Activated T-cell treated with anti-CD3 and anti-CD28 coated beads, Interleukin-2, amount 50 U/mL, for 72 hours (primary cell): ENCODE measurements around the gene GMPR2. TPM values are rescaled to one million over a fixed set of nuclear protein-coding genes. Genes with fewer than 3 reads are reported as not detected.
"Not testable (repeated sequence)": the region's sequence is repeated elsewhere in the genome, so short reads cannot be mapped to it uniquely, and the experiment has no call there.

Source experiments
- ATAC-seq, 2 donors: fragments of 150-1000 bp; cut with Tn5 transposase; replicated peaks in 1 of 2; 2 replicates each; pipeline ENCODE4 v1.10.0; 2021; ENCODE audit warnings: moderate library complexity in 2 of 2, mild to moderate bottlenecking in 1 of 2
- DNase-seq, 2 donors: peaks; one replicate each; pipeline ENCODE4 v3.0.0; 2021 to 2022; ENCODE audit warnings: mixed read lengths in 1 of 2
- H3K27ac Mint-ChIP-seq: one replicate; pipeline ENCODE4 v1.8.0; 2022; ENCODE audit warnings: mild to moderate bottlenecking, moderate library complexity, mixed read lengths
- H3K27me3 Mint-ChIP-seq: one replicate; pipeline ENCODE4 v1.8.0; 2022; ENCODE audit warnings: low read depth, mixed read lengths
- H3K36me3 Mint-ChIP-seq, 2 donors: one replicate each; pipeline ENCODE4 v1.8.0; 2022; ENCODE audit warnings: mixed read lengths in 2 of 2, mild to moderate bottlenecking in 1 of 2; ENCODE audit not compliant: insufficient read depth in 2 of 2
- H3K4me1 Mint-ChIP-seq: one replicate; pipeline ENCODE4 v1.8.0; 2022; ENCODE audit warnings: low read depth, mixed read lengths
- H3K4me3 Mint-ChIP-seq, 2 donors: one replicate each; pipeline ENCODE4 v1.8.0; 2022; ENCODE audit warnings: mild to moderate bottlenecking in 2 of 2, mixed read lengths in 2 of 2, moderate library complexity in 2 of 2
- H3K9me3 Mint-ChIP-seq, 2 donors: one replicate each; pipeline ENCODE4 v1.8.0; 2022; ENCODE audit warnings: mixed read lengths in 2 of 2
- total RNA-seq, 2 donors: library from RNA; stranded (reverse); gene quantifications; one replicate each; pipeline ENCODE4 v1.2.3, GENCODE V29; 2022

GMPR2 gene
- total RNA-seq, 2 donors from 2014 or later: 67.5 to 75.5 TPM

- Mint-ChIP-seq H3K27ac (peak overlapping the region; percentile 40), H3K4me1 (peaks cover 31% of the 10 kb centered on the region), H3K4me3 (no peak overlapping the region), H3K9me3 (peaks cover 3 to 5% of the 10 kb centered on the region in 2 donors), H3K27me3 (no peaks in the 10 kb centered on the region), H3K36me3 (peaks cover 25 to 44% of the 10 kb centered on the region in 2 donors)
- DNase-seq (no peak), ATAC-seq (peak in 1 of 2 donors; percentile 41)
These were observed 25.6 kb upstream of the GMPR2 start for GRCh38 chr14:24207104-24207551.

- Mint-ChIP-seq H3K4me1 (peaks cover 36% of the 10 kb centered on the region), H3K9me3 (peaks cover 3 to 4% of the 10 kb centered on the region in 2 donors), H3K27ac (peak overlapping the region; percentile 45), H3K36me3 (peaks cover 25 to 40% of the 10 kb centered on the region in 2 donors), H3K27me3 (no peaks in the 10 kb centered on the region), H3K4me3 (no peak overlapping the region)
- DNase-seq (no peak), ATAC-seq (no peak)
These were observed 25.1 kb upstream of the GMPR2 start for GRCh38 chr14:24207625-24208024.

- Mint-ChIP-seq H3K9me3 (no peaks in the 10 kb centered on the region), H3K4me3 (no peak overlapping the region), H3K27ac (no peak overlapping the region), H3K36me3 (peaks cover 18 to 33% of the 10 kb centered on the region in 2 donors), H3K27me3 (no peaks in the 10 kb centered on the region), H3K4me1 (peaks cover 63% of the 10 kb centered on the region)
- ATAC-seq (no peak), DNase-seq (no peak)
These were observed 21.4 kb upstream of the GMPR2 start for GRCh38 chr14:24211311-24211710.

GRCh38 chr14:24212924-24213865, 19.5 kb upstream of the GMPR2 start, which contains the start of gene CHMP4A:
CHMP4A (minus strand) TSS chr14:24213488; CDS start chr14:24213439, 49 bp downstream.
- ATAC-seq (peak; percentile 86 to 88), DNase-seq (peak; percentile 96 to 98)
- H3K4me1 Mint-ChIP-seq: peaks cover 58% of the 10 kb centered on the region
- H3K27ac Mint-ChIP-seq: peak within 1 kb of the TSS; percentile 93
- peaks cover 13 to 19% of the 10 kb centered on the region in 2 donors for H3K36me3 Mint-ChIP-seq
- H3K4me3 Mint-ChIP-seq: peak within 1 kb of the TSS; percentile 79 to 91
- no peaks in the 10 kb centered on the region for H3K9me3 Mint-ChIP-seq
- H3K27me3 Mint-ChIP-seq: no peaks in the 10 kb centered on the region

- peaks cover 13 to 16% of the 10 kb centered on the region in 2 donors for H3K36me3 Mint-ChIP-seq
These were observed 18.7 kb upstream of the GMPR2 start for GRCh38 chr14:24213866-24214662.

GRCh38 chr14:24215495-24216344, 17.0 kb upstream of the GMPR2 start, which contains the start of gene MDP1:
MDP1 (minus strand) TSS chr14:24216066; CDS start chr14:24215955, 111 bp downstream.
- Mint-ChIP-seq H3K27me3 (no peaks in the 10 kb centered on the region), H3K27ac (peak within 1 kb of the TSS; percentile 93), H3K4me3 (peak within 1 kb of the TSS; percentile 79 to 91), H3K9me3 (no peaks in the 10 kb centered on the region), H3K36me3 (peaks cover 5 to 9% of the 10 kb centered on the region in 2 donors), H3K4me1 (peaks cover 50% of the 10 kb centered on the region)
- ATAC-seq (peak; percentile 76 to 77), DNase-seq (peak; percentile 88 to 89)

More at GRCh38 chr14:24213866-24214662, 18.7 kb upstream of the GMPR2 start:
- H3K27me3 Mint-ChIP-seq: no peaks in the 10 kb centered on the region
- peaks cover 58% of the 10 kb centered on the region for H3K4me1 Mint-ChIP-seq
- ATAC-seq (no peak), DNase-seq (no peak)
- peak overlapping the region; percentile 93 for H3K27ac Mint-ChIP-seq
- peak overlapping the region; percentile 79 to 91 for H3K4me3 Mint-ChIP-seq
- no peaks in the 10 kb centered on the region for H3K9me3 Mint-ChIP-seq

GRCh38 chr14:24216345-24216699, 16.4 kb upstream of the GMPR2 start:
- Mint-ChIP-seq H3K27ac (peak overlapping the region; percentile 93), H3K36me3 (peaks cover 5% of the 10 kb centered on the region in 2 donors), H3K4me3 (peak overlapping the region; percentile 79 to 91), H3K27me3 (no peaks in the 10 kb centered on the region), H3K4me1 (peaks cover 45% of the 10 kb centered on the region), H3K9me3 (no peaks in the 10 kb centered on the region)
- DNase-seq (no peak), ATAC-seq (no peak)

GRCh38 chr14:24216876-24217275, 15.9 kb upstream of the GMPR2 start:
- H3K36me3 Mint-ChIP-seq, H3K9me3 Mint-ChIP-seq, H3K4me3 Mint-ChIP-seq, H3K27me3 Mint-ChIP-seq, DNase-seq, ATAC-seq: not testable (repeated sequence)
- peaks cover 40% of the 10 kb centered on the region for H3K4me1 Mint-ChIP-seq
- H3K27ac Mint-ChIP-seq: peak overlapping the region; percentile 93

GRCh38 chr14:24219080-24219479, 13.6 kb upstream of the GMPR2 start:
- no peak for ATAC-seq
- H3K27me3 Mint-ChIP-seq: no peaks in the 10 kb centered on the region
- H3K4me1 Mint-ChIP-seq: peaks cover 26% of the 10 kb centered on the region
- no peak overlapping the region for H3K4me3 Mint-ChIP-seq
- H3K27ac Mint-ChIP-seq: no peak overlapping the region
- DNase-seq: no peak
- peaks cover 0 to 1% of the 10 kb centered on the region in 2 donors for H3K36me3 Mint-ChIP-seq
- no peaks in the 10 kb centered on the region for H3K9me3 Mint-ChIP-seq

- no peaks in the 10 kb centered on the region for H3K27me3 Mint-ChIP-seq
- peaks cover 0 to 3% of the 10 kb centered on the region in 2 donors for H3K36me3 Mint-ChIP-seq
- H3K4me1 Mint-ChIP-seq: peaks cover 24% of the 10 kb centered on the region
- H3K27ac Mint-ChIP-seq: no peak overlapping the region
- H3K9me3 Mint-ChIP-seq: no peaks in the 10 kb centered on the region
- H3K4me3 Mint-ChIP-seq: no peak overlapping the region
- ATAC-seq (no peak), DNase-seq (no peak)
These were observed 13.2 kb upstream of the GMPR2 start for GRCh38 chr14:24219521-24219920.

- H3K27me3 Mint-ChIP-seq, H3K4me3 Mint-ChIP-seq, H3K27ac Mint-ChIP-seq, ATAC-seq, H3K9me3 Mint-ChIP-seq, DNase-seq: not testable (repeated sequence)
- peaks cover 4 to 12% of the 10 kb centered on the region in 2 donors for H3K36me3 Mint-ChIP-seq
- H3K4me1 Mint-ChIP-seq: peaks cover 30% of the 10 kb centered on the region
These were observed 9.7 kb upstream of the GMPR2 start for GRCh38 chr14:24222987-24223386.

GRCh38 chr14:24224618-24225071, 8.1 kb upstream of the GMPR2 start:
- DNase-seq: no peak
- H3K9me3 Mint-ChIP-seq: no peaks in the 10 kb centered on the region
- ATAC-seq: no peak
- no peak overlapping the region for H3K4me3 Mint-ChIP-seq
- H3K27ac Mint-ChIP-seq: peak overlapping the region; percentile 56
- no peaks in the 10 kb centered on the region for H3K27me3 Mint-ChIP-seq
- peaks cover 40% of the 10 kb centered on the region for H3K4me1 Mint-ChIP-seq
- peaks cover 4 to 13% of the 10 kb centered on the region in 2 donors for H3K36me3 Mint-ChIP-seq
